ENCODE data around the gene DCDC1. TPM values are rescaled to one million over a fixed set of nuclear protein-coding genes. Genes with fewer than 3 reads are reported as not detected.

DCDC1 gene
- total and polyA plus RNA-seq, 9 of the 15 experiments (the other 6 are each of a cell fraction or from before 2014, with no cell fraction given), result 0.05 to 0.18 (median 0.08) TPM; not detected in 3

DNA sequence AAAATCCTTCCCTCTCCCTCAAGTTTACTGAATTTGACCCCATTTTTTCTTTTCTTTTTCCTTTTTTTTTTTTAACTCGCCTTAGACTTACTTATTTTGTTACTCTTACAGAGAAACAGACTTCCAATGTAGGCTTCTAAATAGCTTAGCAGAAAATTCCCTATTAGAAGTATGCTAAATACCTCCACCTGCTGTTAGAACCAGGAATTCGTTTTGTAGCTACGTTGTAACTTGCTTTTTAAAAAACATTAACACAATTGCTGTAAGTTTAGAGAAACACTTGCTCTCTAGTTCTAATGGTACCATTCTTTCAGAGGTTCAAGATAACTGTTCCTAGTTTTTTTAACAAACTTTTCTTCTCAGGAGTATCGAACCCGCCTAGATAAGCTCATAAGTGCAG is 324.2 kb downstream of the DCDC1 start:
- ATAC-seq, result no peak
- CTCF ChIA-PET (ENCODE audit: low intra/inter-chr PET ratio), result no interaction called here

More for the DNA sequence above, 324.2 kb downstream of the DCDC1 start:
- no peak overlapping the region for H3K4me3 ChIP-seq
- TF ChIP-seq NEUROD1 (IDR thresholded peaks at IDR 0.05; ENCODE audit: borderline replicate concordance, low read depth, low read length, partially characterized antibody) (no peak), CBX3 (IDR thresholded peaks at IDR 0.05; ENCODE audit: borderline replicate concordance in 1 of 2, low read length in 2 of 2) (no peak), PPARD (CRISPR knock-in tag; IDR thresholded peaks at IDR 0.05) (no peak), TAF15 (IDR thresholded peaks at IDR 0.05; ENCODE audit: low read depth, low read length) (no peak), RBM25 (IDR thresholded peaks at IDR 0.05; ENCODE audit: low read depth, low read length, severe bottlenecking) (no peak), ZSCAN29 (IDR thresholded peaks at IDR 0.05) (no peak), EWSR1 (IDR thresholded peaks at IDR 0.05; ENCODE audit: borderline replicate concordance, low read depth, partially characterized antibody) (no peak), CHCHD3 (CRISPR knock-in tag; IDR thresholded peaks at IDR 0.05) (no peak), ZNF12 (CRISPR knock-in tag; IDR thresholded peaks at IDR 0.05) (no peak), GTF2A2 (tag; IDR thresholded peaks at IDR 0.05) (no peak), ARID1B (IDR thresholded peaks at IDR 0.05) (no peak), CHD4 (IDR thresholded peaks at IDR 0.05; ENCODE audit: insufficient read depth, insufficient replicate concordance, low read depth, low read length, poor library complexity, severe bottlenecking) (no peak), MCM7 (IDR thresholded peaks at IDR 0.05) (no peak)
- TF ChIP-seq, protein P1, sequence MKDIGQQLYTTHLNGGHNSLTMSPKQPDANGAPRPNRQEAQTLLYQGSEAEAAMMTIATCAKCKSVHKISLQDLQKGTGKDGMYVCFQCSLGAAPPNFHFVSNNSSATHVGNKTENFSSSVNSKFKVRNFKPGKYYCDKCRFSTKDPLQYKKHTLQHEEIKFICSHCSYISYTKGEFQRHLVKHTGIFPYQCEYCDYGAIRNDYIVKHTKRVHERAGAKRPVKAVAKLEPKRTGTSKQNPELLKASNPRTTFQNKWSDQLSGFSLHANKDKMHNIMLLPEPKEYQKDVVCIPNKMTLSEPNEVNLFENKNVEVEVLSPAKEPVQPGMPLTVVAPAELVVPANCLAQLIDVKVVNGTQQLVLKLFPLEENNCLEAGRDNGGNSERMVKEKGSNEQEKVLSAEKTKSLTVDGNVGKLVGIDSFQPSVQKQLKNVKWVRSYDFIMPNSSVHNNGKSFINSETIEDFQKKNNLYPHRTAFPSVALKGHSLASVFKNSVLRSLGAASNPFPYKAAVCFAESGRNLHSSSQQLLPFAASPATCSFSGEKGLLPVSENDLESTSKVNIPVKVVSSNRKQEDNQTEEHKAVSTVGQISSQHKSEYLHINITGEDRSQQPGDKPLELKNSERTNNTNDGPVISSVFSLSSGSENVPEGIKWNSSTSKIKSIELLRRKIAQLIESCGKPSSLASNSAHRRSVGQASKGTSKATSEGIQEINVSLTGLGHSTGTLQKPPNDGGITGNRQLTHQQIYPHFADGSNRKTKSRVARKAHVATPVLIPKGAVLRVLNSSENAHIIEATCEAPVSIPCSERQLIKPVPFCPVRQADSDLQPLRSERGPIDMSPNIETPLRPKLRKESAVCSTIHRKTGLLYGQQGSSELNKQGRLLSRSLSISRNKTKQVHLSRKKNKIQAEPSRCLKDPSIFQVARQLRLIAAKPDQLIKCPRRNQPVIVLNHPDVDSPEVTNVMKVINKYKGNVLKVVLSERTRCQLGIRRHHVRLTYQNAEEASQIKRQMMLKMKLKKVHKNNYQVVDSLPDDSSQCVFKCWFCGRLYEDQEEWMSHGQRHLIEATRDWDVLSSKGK (CRISPR knock-in tag; IDR thresholded peaks at IDR 0.05), result no peak
- TF ChIP-seq, protein P2, sequence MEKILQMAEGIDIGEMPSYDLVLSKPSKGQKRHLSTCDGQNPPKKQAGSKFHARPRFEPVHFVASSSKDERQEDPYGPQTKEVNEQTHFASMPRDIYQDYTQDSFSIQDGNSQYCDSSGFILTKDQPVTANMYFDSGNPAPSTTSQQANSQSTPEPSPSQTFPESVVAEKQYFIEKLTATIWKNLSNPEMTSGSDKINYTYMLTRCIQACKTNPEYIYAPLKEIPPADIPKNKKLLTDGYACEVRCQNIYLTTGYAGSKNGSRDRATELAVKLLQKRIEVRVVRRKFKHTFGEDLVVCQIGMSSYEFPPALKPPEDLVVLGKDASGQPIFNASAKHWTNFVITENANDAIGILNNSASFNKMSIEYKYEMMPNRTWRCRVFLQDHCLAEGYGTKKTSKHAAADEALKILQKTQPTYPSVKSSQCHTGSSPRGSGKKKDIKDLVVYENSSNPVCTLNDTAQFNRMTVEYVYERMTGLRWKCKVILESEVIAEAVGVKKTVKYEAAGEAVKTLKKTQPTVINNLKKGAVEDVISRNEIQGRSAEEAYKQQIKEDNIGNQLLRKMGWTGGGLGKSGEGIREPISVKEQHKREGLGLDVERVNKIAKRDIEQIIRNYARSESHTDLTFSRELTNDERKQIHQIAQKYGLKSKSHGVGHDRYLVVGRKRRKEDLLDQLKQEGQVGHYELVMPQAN (IDR thresholded peaks at IDR 0.05; ENCODE audit: borderline replicate concordance), result no peak
- no TSS peak for BruUV-seq (replicated peaks)
- H2AFZ ChIP-seq (ENCODE audit: low read depth, low read length), result no peak overlapping the region
- no peaks in the 10 kb centered on the region for H3K36me3 ChIP-seq (ENCODE audit: control insufficient read depth, insufficient read depth, low read length)
- 3% methylated on average over 5 of the region's 5 CpGs for WGBS (ENCODE audit: insufficient coverage, low coverage, missing lambda C conversion rate)
- no peaks in the 10 kb centered on the region for H3K4me1 ChIP-seq (replicated peaks in 1 of 2; ENCODE audit: control insufficient read depth in 2 of 2, insufficient read depth in 2 of 2, low read length in 2 of 2)
- POLR2A ChIA-PET, result no interaction called here
- in situ Hi-C loops (cut with MboI) (no loop called here), intact Hi-C loops (cut with micrococcal nuclease) (no loop called here)
- no peaks in the 10 kb centered on the region for H4K20me1 ChIP-seq (replicated peaks; ENCODE audit: control insufficient read depth, insufficient read depth, low read length)
- FAIRE-seq (no peak), DNase-seq (ENCODE audit: extremely low read depth in 1 of 4, low spot score in 3 of 4) (no peak)
- no peak overlapping the region for H3K4me2 ChIP-seq (ENCODE audit: insufficient read depth, low read length)
- H3K9me1 ChIP-seq (ENCODE audit: control insufficient read depth, insufficient read depth, low read length), result no peaks in the 10 kb centered on the region
- no peaks in the 10 kb centered on the region for H3K9me3 ChIP-seq (replicated peaks; ENCODE audit: control insufficient read depth, insufficient read depth, low read depth, low read length)
- H3K9ac ChIP-seq (ENCODE audit: insufficient read depth in 1 of 2, low read depth in 2 of 2, low read length in 2 of 2), result no peak overlapping the region
- no peaks in the 10 kb centered on the region for H3K27me3 ChIP-seq (ENCODE audit: control insufficient read depth in 2 of 2, insufficient read depth in 2 of 2, low read length in 2 of 2)
- H3K27ac ChIP-seq (ENCODE audit: extremely low read depth, low read depth, low read length), result no peak overlapping the region
- H3K79me2 ChIP-seq (ENCODE audit: control insufficient read depth, insufficient read depth, low read length), result no peaks in the 10 kb centered on the region

Data from K562 (cell line).